Fibroblast of lung (primary cell): ENCODE measurements around the gene AKT1.

Experiments used
- CTCF ChIP-seq, 2 donors: IDR thresholded peaks in 1 of 2; conservative IDR thresholded peaks in 1 of 2; 1 replicate in 1 of 2; 2 replicates in 1 of 2; pipeline ENCODE4 v1.5.1; 2011 to 2012; ENCODE audit warnings: low read length in 2 of 2, control low read depth in 1 of 2, inconsistent platforms in 1 of 2, low read depth in 1 of 2, mild to moderate bottlenecking in 1 of 2
- EZH2 ChIP-seq: IDR thresholded peaks from 2 replicates; pipeline ENCODE4 v1.5.1; 2012; ENCODE audit warnings: low read length, control low read depth, mild to moderate bottlenecking; ENCODE audit errors: missing control alignments

GRCh38 chr14:104774453-104775072 is 21.0 kb downstream of the AKT1 start:
- no peak for TF ChIP-seq CTCF (conservative IDR thresholded peaks at IDR 0.05 in 1 of 2, IDR thresholded peaks at IDR 0.05 in 1 of 2; ENCODE audit: low read depth in 1 of 2, low read length in 2 of 2)
- no peak for TF ChIP-seq EZH2
